MM.1S (cell line): Measurements from ENCODE around the gene HOXC6.

ENCODE experiments used
- CTCF ChIP-seq: fragments of 300-600 bp; sonication (generic); IDR thresholded peaks from 2 replicates; pipeline ENCODE4 v1.5.1; 2016; ENCODE audit warnings: antibody characterized with exemption, low read length, mixed read lengths
- EZH2phosphoT487 ChIP-seq: fragments of 300-600 bp; sonication (generic); IDR thresholded peaks from 2 replicates; pipeline ENCODE4 v1.6.1; 2018; ENCODE audit warnings: antibody characterized with exemption, low read length

DNA sequence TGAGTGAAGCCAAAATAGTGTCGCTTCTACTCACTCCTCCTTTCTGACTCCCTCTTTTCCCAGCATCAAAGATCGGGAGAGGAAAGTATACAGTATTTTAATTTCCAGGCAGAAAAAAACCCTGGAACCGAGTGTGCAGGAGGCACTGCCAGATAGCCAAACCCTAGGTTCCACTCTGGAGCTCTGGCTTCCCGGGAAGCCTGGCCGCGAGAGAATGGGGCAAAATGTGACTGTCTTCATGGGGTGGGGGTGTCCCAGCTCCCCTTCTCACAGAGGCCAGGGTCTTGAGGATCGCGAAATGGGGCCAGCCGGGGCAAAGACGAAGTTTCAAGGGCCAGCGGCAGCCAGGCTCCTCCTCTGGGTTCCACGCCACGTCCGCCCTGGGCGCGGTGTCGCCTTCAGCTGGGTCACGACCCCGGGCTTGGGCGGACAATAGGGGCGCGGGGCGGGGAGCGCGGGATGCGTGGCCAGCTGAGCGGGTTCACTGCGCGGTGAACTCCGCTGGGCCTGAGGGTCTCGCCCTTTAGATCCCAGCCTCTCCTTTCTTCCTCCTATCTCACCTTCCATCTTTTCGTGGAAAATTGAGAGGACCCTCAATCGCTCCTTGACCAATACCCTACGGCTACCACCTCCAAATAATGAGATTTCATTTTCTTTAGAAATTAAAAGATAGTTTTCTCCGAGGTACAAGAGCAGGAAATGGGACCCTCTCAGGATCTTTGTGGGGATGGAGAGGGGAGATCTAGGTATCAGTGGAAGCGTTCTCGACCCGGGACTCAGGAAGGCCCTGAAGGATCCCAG lies 32.1 kb downstream of the HOXC6 start:
- TF ChIP-seq CTCF, result no peak
- no peak for TF ChIP-seq EZH2phosphoT487
